ENCODE results near the gene TXNDC11.

The TXNDC11 gene

DNA sequence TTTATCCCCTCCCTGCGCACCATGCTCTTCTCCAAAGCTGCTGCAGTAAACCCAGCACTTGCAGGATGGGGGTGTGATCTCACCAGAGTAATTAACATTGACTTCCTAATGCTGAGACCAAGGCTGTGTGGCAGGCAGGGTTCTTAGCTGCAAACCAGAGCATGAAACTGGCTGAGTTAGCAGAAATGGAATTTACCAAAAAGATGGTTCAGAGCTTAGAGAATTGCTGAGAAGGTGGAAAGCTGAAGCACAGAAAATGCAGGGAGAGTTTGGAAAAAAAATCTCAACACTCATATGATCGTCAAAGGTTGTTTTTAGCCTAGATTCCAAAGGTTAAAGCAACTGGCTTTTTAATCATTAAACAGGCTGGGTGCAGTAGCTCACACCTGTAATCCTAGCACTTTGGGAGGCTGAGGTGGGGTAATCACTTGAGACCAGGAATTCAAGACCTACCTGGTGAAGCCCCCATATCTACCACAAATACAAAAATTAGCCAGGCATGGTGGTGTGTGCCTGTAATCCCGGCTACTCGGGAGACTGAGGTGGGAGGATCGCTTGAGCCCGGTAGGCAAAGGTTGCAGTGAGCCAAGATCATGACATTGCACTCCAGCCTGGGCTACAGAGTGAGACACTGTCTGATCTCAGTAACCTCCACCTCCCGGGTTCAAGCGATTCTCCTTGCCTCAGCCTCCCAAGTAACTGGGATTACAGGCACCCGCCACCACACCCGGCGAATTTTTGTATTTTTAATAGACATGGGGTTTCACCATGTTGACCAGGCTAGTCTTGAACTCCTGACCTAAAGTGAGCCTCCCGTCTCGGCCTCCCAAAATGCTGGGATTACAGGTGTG, 6.0 kb upstream of the TXNDC11 start:
- FAIRE-seq = no peak

DNA sequence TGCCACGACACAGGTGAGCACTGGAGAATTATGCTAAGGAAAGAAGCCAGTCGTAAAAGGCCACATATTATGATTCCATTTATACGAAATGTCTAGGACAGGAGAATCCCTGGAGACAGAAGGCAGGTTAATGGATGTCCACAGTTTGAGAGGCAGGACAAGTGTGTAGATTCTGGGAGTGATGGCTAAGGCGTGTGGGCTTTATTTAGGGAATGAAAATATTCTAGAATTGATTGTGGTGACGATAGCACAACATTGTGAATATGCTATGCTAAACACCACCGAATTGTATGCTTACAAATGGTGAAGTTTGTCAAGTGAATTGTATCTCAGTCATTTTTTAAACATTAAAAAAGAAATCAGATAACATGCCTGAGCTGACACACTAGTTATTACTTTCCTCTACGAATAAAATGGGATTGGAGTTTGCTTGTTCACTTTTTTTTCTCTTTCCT, 5.3 kb upstream of the TXNDC11 start:
- FAIRE-seq = no peak

DNA sequence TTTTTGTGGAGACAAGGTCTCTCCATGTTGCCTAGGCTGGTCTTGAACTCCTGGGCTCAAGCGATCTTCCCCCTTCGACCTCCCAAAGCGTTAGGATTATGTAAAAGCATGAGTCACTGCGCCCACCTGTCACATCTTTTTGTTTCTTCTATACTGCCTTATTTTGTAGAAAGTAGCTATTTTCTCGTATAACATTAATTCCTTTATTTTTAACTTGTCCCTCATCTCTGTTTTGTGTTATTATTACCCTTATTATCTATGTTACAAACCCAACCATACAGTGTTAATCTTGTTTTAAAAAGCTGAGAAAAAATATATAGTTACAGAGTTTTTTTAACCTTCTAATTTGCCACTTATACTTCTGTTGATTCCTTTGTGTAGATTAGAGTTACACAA, 1.4 kb upstream of the TXNDC11 start:
- no peak for FAIRE-seq

- FAIRE-seq = no peak
Measured at GRCh38 chr16:11743308-11744074, 834 bp upstream of the TXNDC11 start.

DNA sequence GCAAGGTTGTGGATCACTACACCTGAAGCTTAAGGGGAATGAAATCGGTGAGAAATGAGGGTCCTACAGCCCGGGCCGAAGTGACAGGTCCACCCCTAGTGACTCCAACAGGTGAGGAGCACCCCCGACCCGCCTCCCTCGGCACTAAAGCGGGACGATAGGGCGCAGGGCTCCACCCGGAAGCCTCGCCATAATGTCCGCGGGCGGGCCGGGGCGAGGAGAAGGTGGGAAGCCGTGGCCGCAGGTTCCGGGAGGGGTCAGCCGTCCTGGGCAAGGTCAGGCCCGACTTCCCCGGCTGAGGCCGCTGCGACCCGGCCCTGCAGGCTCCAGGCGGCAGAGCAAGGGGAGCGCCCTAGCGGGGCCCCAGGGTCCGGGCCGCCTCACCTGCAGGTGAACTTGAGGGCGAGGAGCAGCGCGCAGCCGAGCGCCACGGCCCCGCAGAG, 543 bp downstream of the TXNDC11 start:
- FAIRE-seq = no peak

- FAIRE-seq = no peak
Measured at GRCh38 chr16:11740567-11740966, 2.1 kb downstream of the TXNDC11 start.

DNA sequence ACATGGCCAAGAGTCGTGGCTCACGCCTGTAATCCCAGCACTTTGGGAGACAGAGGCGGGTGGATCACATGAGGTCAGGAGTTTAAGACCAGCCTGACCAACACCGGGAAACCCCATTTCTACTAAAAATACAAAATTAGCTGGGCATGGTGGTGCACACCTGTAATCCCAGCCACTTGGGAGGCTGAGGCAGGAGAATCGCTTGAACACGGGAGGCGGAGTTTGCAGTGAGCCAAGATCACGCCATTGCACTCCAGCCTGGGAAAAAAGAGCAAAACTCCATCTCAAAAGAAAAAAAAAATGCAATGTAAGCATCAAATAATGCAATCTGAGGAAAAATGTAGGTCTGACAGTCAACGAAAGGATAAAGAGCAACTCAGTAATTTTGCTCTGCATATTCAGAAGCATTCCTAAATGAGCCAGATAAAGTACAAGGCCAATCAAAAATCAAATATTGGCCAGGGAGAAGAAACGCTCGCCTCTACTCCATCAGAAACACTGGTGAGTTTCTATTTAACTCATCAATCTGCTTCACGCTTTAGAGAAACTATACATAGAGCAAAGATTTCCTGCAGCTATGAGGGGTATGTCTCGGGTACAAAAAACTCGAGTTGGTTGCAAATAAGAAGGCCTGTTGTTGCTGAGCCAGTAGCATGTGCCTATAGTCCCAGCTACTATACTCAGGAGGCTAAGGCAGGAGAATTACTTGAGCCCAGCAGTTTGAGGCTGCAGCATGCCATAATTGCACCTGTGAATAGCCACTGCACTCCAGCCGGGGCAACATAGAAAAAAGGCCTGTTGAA, 3.7 kb downstream of the TXNDC11 start:
- FAIRE-seq = no peak

DNA sequence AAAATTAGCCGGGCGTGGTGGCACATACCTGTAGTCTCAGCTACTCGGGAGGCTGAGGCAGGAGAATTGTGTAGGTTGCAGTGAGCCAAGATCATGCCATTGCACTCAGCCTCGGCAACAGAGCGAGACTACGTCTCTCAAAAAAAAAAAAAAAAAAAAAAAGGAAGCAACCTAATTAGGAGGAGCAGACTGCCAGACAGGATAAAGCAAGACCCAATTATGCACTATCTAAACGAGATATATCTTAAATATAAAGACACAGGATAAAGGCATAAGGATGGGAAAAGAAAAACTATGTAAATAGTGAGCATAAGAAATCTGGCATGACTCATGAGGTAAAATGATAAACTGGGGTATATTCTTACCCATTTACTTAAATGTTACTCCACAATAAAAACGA, 4.9 kb downstream of the TXNDC11 start:
- no peak for FAIRE-seq

GRCh38 chr16:11736903-11737302, 5.8 kb downstream of the TXNDC11 start:
- no peak for FAIRE-seq

GRCh38 chr16:11735787-11736186, 6.9 kb downstream of the TXNDC11 start:
- FAIRE-seq = no peak

DNA sequence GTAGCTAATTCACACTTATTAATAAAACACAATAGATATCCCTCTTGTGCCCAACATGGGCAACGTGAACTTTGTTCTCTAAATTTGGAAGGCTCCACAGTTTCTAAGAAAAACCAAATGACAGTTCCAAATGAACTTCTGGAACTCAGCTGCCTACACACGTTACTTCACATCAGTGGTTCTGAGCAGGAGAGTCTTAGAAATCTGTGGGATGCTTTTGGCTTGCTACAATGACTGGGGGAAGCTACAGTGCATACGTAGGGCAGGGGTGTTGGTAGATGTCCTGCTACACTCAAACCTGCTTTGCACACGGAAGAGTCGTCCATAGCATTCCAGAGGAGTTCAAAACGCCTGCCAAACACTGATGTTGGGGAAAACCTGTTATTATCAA, 8.0 kb downstream of the TXNDC11 start:
- no peak for FAIRE-seq

DNA sequence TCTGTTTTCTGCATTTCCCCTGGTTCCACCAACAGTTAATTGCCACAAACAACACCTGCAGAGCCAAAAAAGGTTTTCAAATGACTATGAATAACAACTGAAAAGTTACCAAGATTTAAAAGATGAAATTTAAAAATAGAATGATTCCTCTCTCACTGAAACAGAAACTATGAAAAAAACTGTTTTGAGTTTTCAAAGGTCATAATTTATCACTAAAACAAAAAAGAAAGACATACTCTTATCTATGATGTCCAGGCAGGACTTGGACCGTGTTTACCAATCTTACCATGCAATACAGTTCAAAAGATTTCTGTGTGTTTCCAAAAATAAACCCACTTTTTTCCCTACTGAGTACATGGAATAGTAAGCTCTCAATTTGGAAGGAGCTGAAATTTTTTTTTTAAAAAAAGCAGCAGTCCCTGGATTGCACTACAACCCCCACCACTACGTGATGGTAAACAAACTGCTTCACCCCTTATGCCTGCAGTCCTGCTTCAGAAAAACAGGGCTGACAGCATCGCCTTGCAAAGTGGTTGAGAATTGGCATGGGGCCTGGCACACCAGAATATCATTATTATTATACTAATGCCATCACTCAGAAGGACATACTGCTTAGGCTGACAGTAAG, 8.5 kb downstream of the TXNDC11 start:
- FAIRE-seq = no peak

- no peak for FAIRE-seq
Measured at GRCh38 chr16:11731222-11731621, 11.4 kb downstream of the TXNDC11 start.

DNA sequence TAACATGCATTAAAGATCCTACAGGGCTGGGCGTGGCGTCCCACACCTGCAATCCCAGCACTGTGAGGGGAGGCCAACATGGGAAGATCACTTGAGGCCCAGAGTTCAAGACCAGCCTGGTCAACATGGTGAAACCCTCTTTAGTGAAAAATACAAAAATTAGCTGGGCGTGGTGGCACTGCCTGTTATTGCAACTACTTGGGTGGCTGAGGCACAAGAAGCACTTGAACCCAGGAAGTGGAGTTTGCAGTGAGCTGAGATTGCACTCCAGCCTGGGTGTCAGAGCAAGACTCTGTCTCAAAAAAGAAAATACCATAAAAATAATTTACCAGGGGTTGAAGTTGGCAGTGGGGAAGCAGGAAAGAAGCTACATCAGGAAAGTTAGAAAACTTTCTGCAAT, 12.9 kb downstream of the TXNDC11 start:
- FAIRE-seq = no peak

DNA sequence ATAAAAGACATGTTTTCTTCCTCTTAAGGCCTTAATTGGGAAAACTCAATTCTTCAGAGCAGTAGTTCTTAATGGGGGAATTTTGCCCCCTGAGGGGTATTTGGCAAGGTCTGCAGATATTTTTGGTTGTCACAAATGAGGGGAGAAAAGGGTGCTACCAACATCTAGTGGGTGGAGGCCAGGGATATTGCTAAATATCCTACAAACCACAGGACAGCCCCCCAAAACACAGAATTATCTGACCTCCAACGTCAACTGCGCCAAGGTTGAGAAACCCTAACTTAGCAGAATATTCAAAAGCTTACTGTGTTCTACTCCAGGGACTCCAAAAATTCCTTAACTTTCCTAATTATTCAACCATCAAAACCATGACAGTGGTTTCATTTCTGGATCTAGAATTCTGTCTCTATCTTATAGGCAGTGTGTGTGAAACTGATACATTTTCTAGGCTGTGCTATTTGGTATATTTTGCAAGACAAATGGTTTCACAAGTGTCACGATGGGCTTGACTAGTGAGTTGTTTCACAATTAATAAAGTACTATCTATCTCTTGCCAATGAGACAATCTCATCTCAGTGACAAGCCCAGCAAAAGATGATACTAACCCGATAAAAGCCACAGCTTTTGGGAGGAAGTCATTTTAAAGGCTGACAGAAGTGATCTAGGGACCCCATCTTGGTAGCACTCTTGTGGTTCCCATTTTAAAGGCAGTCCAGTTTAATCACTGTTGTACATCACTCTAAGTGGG, 14.7 kb downstream of the TXNDC11 start:
- no peak for FAIRE-seq

- FAIRE-seq = no peak
Measured at GRCh38 chr16:11726008-11726407, 16.6 kb downstream of the TXNDC11 start.

GRCh38 chr16:11725457-11725856, 17.2 kb downstream of the TXNDC11 start:
- FAIRE-seq = no peak

GRCh38 chr16:11722468-11722808, 20.2 kb downstream of the TXNDC11 start:
- no peak for FAIRE-seq

GRCh38 chr16:11721781-11722467, 20.7 kb downstream of the TXNDC11 start:
- no peak for FAIRE-seq

DNA sequence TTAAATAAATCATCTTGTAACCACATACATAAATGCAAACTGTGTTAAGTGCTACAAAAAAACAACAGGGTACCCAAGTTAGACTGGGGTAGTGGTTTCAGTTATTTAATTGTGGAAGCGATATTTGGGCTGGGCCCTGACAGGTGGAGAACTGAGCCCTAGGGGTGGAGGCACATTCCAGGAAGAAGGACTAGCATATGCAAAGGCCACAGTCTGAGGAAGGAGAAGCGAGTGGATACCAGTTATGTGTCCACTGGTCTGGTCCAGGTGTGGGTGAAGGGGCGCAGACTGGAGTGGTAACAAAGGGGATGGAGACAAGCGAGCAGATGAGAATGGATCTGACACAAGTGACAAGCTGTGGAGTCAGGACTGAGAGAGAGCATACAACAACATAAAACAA, 22.9 kb downstream of the TXNDC11 start:
- FAIRE-seq = no peak

GRCh38 chr16:11719171-11719570, 23.5 kb downstream of the TXNDC11 start:
- FAIRE-seq = no peak

DNA sequence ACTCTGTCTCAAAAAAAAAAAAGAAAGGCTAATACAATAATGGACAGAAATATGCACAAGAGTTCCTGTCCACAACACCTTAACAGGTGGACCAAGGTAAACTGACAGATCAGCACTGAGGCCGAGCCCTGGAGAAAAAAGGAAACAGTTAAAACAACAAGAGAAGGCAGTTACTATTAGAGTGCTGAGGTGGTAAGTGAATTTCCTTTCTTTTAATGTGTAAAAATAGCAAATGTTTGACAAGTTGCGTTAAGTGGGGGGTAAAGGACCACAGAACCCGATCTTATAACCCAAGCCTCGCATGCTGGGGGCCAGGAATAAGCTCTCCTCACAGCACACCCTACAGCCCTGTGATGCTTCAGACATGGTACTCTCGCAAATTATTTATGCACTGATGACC, 24.8 kb downstream of the TXNDC11 start:
- FAIRE-seq = no peak
